AG10803 (cell line): ENCODE measurements around the gene GALK2.

ENCODE experiments used
- DNase-seq: peaks from one replicate; pipeline ENCODE4 v3.0.0; 2010; ENCODE audit warnings: low read depth
- H3K4me3 ChIP-seq: 2 replicates; pipeline ENCODE4 v1.5.1; 2011; ENCODE audit warnings: mild to moderate bottlenecking, low read length, control low read depth
- CTCF ChIP-seq: conservative IDR thresholded peaks from 2 replicates; pipeline ENCODE4 v1.5.1; 2011; ENCODE audit warnings: mild to moderate bottlenecking, low read length, control low read depth, inconsistent platforms

Gene GALK2

GRCh38 chr15:49223536-49224274 lies 53.7 kb downstream of the GALK2 start:
- peak; percentile 74 for DNase-seq
- no peak for TF ChIP-seq CTCF
- H3K4me3 ChIP-seq: no peak overlapping the region

GRCh38 chr15:49225572-49226281 lies 55.7 kb downstream of the GALK2 start:
- no peak for DNase-seq
- H3K4me3 ChIP-seq: no peak overlapping the region
- TF ChIP-seq CTCF: no peak

GRCh38 chr15:49227602-49228001 lies 57.6 kb downstream of the GALK2 start:
- DNase-seq: no peak
- TF ChIP-seq CTCF: no peak

GRCh38 chr15:49229922-49230321 lies 59.9 kb downstream of the GALK2 start:
- DNase-seq: no peak
- no peak for TF ChIP-seq CTCF
- no peak overlapping the region for H3K4me3 ChIP-seq

More at GRCh38 chr15:49227602-49228001, 57.6 kb downstream of the GALK2 start:
- H3K4me3 ChIP-seq: no peak overlapping the region

GRCh38 chr15:49232236-49232806 lies 62.3 kb downstream of the GALK2 start:
- H3K4me3 ChIP-seq: no peak overlapping the region
- DNase-seq: no peak
- TF ChIP-seq CTCF: no peak

GRCh38 chr15:49235446-49236124 lies 65.5 kb downstream of the GALK2 start:
- H3K4me3 ChIP-seq: no peak overlapping the region
- peak; percentile 92 for DNase-seq
- peak; percentile 90 for TF ChIP-seq CTCF
